GM11168 (cell line): ENCODE results near the gene TMEM72.

Source experiments
- in situ Hi-C: fragments of 300-500 bp; cut with MboI; formaldehyde crosslinking; loops from one replicate; pipeline ENCODE4 v1.12.0; 2022; ENCODE audit warnings: low sequenced_read_pairs; ENCODE audit not compliant: unreplicated experiment

Gene TMEM72

GRCh38 chr10:44962870-44963738 is 52.0 kb downstream of the TMEM72 start:
- in situ Hi-C loops = no loop called here

DNA sequence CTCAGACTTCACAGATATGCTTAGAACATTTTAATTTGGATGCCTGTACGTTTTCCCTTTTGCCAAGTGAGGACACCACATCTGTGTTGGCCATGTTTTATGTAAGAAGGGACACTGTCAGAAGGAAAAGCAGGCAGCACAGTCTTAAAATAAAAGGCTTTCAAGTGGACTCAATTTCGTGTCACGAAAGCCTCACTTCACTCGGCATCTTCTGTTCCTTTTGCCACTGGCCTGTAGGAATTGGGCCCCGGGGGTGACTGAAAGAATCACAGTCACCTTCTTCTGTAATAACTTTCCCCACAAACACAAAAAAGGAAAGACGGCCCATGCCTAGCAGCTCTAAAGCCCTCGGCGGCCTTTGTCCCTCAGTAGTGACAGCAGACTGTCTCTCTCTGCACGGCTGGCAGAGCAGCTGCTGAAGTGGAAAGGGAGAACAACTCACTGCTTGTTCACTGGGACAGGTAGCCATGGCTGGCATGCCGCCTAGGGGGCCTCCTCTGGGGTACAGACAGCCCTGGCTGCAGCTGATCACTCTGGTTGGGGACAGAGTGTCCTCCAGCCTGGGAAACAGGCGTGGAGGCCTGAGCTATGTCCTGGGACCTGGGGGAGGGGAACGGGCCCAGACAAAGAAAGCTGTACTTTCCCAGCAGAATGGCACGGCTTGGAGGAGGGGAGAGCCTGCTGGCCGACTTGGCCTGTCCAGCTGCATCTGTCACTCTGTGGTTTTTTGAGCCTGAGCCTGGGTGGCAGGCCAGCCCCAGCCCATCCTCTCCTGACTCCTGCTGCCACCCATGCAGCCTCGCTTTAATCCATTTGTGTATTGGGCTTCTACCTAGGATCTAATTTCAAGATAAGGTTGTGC is 52.9 kb downstream of the TMEM72 start:
- in situ Hi-C loops = no loop called here

- in situ Hi-C loops = no loop called here
Measured at GRCh38 chr10:44965104-44965503, 54.0 kb downstream of the TMEM72 start.

GRCh38 chr10:44965651-44966097 is 54.5 kb downstream of the TMEM72 start:
- in situ Hi-C loops = no loop called here

DNA sequence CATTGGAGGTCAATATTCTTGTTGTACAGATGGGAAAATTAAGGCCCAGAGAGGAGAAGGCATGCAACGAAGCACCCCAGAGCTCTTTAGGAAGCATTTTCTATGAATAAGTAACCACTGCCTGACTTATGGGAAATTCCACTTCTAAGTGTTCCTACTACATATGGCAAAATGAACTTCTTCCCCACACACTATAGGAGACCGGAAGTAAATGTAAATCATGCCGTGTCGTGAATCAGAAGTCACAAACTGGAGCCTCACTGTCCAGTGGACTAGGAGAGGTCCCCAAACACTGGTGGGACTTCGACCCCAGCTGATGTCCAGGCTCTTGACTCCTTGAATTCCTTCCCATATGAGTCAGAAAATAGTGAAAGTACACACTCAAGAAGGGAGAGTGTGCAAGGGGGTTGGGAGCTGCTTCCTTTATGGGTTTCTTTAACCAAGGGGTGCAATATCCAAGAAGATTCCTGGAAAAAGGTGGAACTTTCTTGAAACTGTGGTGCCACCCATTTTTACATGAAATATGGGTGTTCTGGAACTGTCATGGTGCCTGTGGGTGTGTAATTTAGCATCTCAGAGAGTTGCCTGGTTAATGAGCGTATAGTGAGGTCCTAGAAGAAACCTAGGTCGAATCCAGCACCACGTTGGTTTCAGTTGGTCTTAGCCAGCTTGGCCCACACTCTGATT is 55.1 kb downstream of the TMEM72 start:
- in situ Hi-C loops = no loop called here

- in situ Hi-C loops = no loop called here
Measured at GRCh38 chr10:44966816-44967509, 55.8 kb downstream of the TMEM72 start.

DNA sequence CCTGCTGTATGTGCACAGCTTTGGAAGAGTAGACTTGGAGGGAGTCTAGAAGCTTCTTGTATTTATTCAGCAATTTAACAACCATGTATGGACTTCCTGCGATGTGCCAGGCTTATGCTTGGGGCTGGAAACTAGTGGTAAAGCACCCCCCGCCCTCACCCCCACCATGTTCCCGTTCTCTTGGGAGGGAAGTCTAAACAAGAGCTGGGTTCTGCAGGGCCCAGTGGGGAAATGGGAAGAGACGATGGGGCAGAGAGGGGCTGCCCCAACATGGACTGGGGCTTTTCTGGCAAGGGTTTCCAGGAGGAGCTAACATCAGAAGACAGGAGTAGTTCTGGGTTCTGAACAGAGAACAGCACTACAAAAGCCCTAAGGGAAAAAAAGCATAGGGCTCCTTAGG is 56.5 kb downstream of the TMEM72 start:
- in situ Hi-C loops = no loop called here

GRCh38 chr10:44968091-44968490 is 57.0 kb downstream of the TMEM72 start:
- in situ Hi-C loops = no loop called here

GRCh38 chr10:44968500-44969400 is 57.6 kb downstream of the TMEM72 start:
- in situ Hi-C loops = no loop called here

- in situ Hi-C loops = no loop called here
Measured at GRCh38 chr10:44969854-44970253, 58.7 kb downstream of the TMEM72 start.

GRCh38 chr10:44970812-44971395 is 59.8 kb downstream of the TMEM72 start:
- in situ Hi-C loops = no loop called here

- in situ Hi-C loops = no loop called here
Measured at GRCh38 chr10:44971434-44971833, 60.3 kb downstream of the TMEM72 start.

GRCh38 chr10:44971935-44972757 is 61.0 kb downstream of the TMEM72 start:
- in situ Hi-C loops = no loop called here

DNA sequence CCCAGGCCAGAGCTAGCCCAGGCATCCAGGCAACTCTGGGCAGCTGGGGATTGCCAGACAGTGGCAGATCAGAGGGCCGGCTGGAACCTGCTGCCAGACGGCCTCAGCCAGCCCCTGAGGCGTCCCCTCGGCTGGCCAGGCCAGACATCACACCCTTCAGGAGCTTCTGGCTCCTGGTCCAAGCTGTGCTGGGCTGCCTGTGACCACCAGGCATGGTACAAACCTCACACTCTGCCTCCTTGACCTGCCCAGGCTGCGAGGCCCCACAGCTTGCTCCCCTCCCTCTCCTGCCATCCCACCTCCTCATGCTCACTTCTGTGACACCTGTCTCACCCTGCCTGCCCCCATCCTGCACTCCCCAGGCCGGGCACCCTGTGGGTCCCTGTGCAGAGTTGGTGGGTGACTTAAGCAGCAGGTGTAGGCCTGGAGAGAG is 61.8 kb downstream of the TMEM72 start:
- in situ Hi-C loops = no loop called here

DNA sequence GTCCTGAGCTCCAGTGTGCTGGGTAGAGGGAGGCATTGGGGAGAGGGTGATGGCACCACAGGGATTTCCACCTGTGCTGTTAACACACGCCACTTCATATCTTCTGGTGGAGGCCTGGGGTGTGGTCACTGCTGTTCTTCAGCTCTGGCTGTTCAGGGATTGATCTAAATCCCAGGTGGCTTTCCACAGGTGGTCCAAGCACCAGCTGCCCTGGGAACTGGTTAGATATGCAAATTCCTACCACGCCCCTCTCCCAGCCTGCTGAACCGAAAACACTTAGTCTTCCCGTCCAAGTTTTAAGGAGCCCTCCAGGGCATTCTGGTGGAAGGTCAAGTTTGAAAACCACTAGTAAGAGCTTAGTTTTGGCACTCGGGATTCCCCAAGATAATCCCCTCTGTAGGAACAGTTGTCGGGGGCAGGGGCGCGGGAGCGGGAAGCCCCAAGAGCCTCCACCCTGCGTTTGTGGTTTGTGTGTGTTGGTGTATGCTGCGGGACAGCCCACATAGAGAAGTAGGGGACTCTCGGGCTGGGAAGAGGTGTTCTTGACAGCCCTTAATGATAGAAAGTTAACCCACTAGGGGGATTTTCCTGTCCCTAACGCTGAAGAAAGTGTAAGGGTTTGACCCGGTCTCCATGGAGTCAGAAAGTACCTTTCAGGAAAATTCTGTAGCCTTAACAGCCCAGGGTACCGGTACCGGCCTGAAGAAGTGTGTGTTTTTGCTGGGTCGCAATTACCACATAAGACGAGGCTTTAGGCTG is 62.4 kb downstream of the TMEM72 start:
- in situ Hi-C loops = no loop called here

DNA sequence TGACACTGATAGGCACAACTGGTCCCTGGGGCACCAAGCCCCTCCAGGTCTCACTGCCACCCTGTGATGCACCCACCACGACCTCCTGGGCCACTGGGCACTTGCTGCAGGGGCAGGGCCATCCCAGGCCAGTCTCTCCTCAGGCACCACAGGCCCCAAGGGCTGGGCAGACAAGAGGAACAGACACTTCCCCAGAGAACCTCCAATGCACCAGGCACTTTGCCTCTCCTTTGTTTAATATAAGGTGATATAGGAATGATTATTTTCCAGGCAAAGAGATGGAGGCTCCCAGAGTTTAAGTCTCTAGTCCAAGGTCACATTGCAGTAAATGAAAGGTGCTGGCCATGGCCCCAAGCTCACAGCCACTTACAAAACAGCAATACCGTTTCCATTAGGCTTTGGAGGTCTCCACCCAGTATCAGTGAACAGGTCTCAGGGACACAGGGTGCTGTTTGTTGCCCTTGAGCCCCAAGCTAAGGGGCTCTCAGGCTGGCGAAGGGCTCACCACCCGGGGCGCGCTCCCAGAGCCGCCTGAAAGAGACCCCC is 63.0 kb downstream of the TMEM72 start:
- in situ Hi-C loops = no loop called here
